ENCODE measurements around the gene SCART1. TPM values are rescaled to one million over a fixed set of nuclear protein-coding genes. Genes with fewer than 3 reads are reported as not detected.
A peak's percentile ranks its signal among the peaks of the same experiment; 100 is the strongest.
"Not testable (repeated sequence)": the region's sequence is repeated elsewhere in the genome, so short reads cannot be mapped to it uniquely, and the experiment has no call there.

The SCART1 gene
- total RNA-seq, 1 donor from 2014 or later = 0.77 TPM

- peaks cover 9% of the 10 kb centered on the region for H3K36me3 Mint-ChIP-seq (ENCODE audit: low read depth)
- no peak overlapping the region for H3K4me3 Mint-ChIP-seq
- intact Hi-C loops (cut with micrococcal nuclease) = no loop called here
- no peaks in the 10 kb centered on the region for H3K4me1 Mint-ChIP-seq
- H3K27ac Mint-ChIP-seq = no peak overlapping the region
- H3K9me3 Mint-ChIP-seq = no peaks in the 10 kb centered on the region
- H3K27me3 Mint-ChIP-seq = peaks cover 4% of the 10 kb centered on the region
- no peak for DNase-seq
Measured at GRCh38 chr10:133422223-133422806, 31.4 kb upstream of the SCART1 start.

- peaks cover 9% of the 10 kb centered on the region for H3K36me3 Mint-ChIP-seq (ENCODE audit: low read depth)
- intact Hi-C loops (cut with micrococcal nuclease) = no loop called here
- H3K27ac Mint-ChIP-seq = no peak overlapping the region
- peaks cover 4% of the 10 kb centered on the region for H3K27me3 Mint-ChIP-seq
- peak; percentile 57 for DNase-seq
- H3K4me3 Mint-ChIP-seq = peak overlapping the region; percentile 39
- no peaks in the 10 kb centered on the region for H3K4me1 Mint-ChIP-seq
- H3K9me3 Mint-ChIP-seq = no peaks in the 10 kb centered on the region
Measured at GRCh38 chr10:133422807-133423771, 30.7 kb upstream of the SCART1 start.

- intact Hi-C loops (cut with micrococcal nuclease); H3K36me3 Mint-ChIP-seq (ENCODE audit: low read depth); DNase-seq; H3K27ac Mint-ChIP-seq; H3K9me3 Mint-ChIP-seq; H3K4me1 Mint-ChIP-seq; H3K4me3 Mint-ChIP-seq; H3K27me3 Mint-ChIP-seq: not testable (repeated sequence)
Measured at GRCh38 chr10:133424102-133424501, 29.6 kb upstream of the SCART1 start.

GRCh38 chr10:133424601-133425000, 29.1 kb upstream of the SCART1 start, which contains the start of gene SPRN:
Gene SPRN (minus strand): TSS chr10:133424625. CDS start chr10:133423681, 944 bp downstream.
- Mint-ChIP-seq H3K27me3 (peaks cover 10% of the 10 kb centered on the region), H3K4me3 (peak within 1 kb of the TSS; percentile 39)
- H3K4me1 Mint-ChIP-seq; H3K27ac Mint-ChIP-seq; intact Hi-C loops (cut with micrococcal nuclease); H3K36me3 Mint-ChIP-seq (ENCODE audit: low read depth); H3K9me3 Mint-ChIP-seq; DNase-seq: not testable (repeated sequence)

- H3K36me3 Mint-ChIP-seq (ENCODE audit: low read depth); H3K4me1 Mint-ChIP-seq; H3K9me3 Mint-ChIP-seq; H3K4me3 Mint-ChIP-seq; H3K27me3 Mint-ChIP-seq; DNase-seq; H3K27ac Mint-ChIP-seq; intact Hi-C loops (cut with micrococcal nuclease): not testable (repeated sequence)
Measured at GRCh38 chr10:133429571-133429970, 24.2 kb upstream of the SCART1 start.

GRCh38 chr10:133431888-133432613, 21.7 kb upstream of the SCART1 start:
- intact Hi-C loops (cut with micrococcal nuclease); H3K27ac Mint-ChIP-seq; H3K9me3 Mint-ChIP-seq; DNase-seq; H3K4me1 Mint-ChIP-seq; H3K4me3 Mint-ChIP-seq; H3K36me3 Mint-ChIP-seq (ENCODE audit: low read depth): not testable (repeated sequence)
- H3K27me3 Mint-ChIP-seq = peaks cover 11% of the 10 kb centered on the region

- H3K27ac Mint-ChIP-seq = not testable (repeated sequence)
- peaks cover 15% of the 10 kb centered on the region for H3K27me3 Mint-ChIP-seq
Measured at GRCh38 chr10:133432789-133433188, 21.0 kb upstream of the SCART1 start.

GRCh38 chr10:133438711-133439273, 15.0 kb upstream of the SCART1 start:
- intact Hi-C loops (cut with micrococcal nuclease) = loop anchor here (2.0 kb wide), 1 partner anchor 82 kb away; no protein-coding TSS in a partner anchor
- Mint-ChIP-seq H3K9me3 (no peaks in the 10 kb centered on the region), H3K4me3 (no peak overlapping the region), H3K27me3 (peaks cover 9% of the 10 kb centered on the region), H3K4me1 (peaks cover 14% of the 10 kb centered on the region), H3K27ac (no peak overlapping the region), H3K36me3 (ENCODE audit: low read depth) (no peaks in the 10 kb centered on the region)
- peak; percentile 76 for DNase-seq

More at GRCh38 chr10:133432789-133433188, 21.0 kb upstream of the SCART1 start:
- DNase-seq; H3K36me3 Mint-ChIP-seq (ENCODE audit: low read depth); H3K4me3 Mint-ChIP-seq; intact Hi-C loops (cut with micrococcal nuclease); H3K4me1 Mint-ChIP-seq; H3K9me3 Mint-ChIP-seq: not testable (repeated sequence)

GRCh38 chr10:133439517-133440461, 14.0 kb upstream of the SCART1 start:
- intact Hi-C loops (cut with micrococcal nuclease) = loop anchor here (2.0 to 10.0 kb wide), 2 partner anchors 55 to 81 kb away; no protein-coding TSS in a partner anchor
- H3K27ac Mint-ChIP-seq = no peak overlapping the region
- peaks cover 14% of the 10 kb centered on the region for H3K4me1 Mint-ChIP-seq
- no peak overlapping the region for H3K4me3 Mint-ChIP-seq
- no peaks in the 10 kb centered on the region for H3K36me3 Mint-ChIP-seq (ENCODE audit: low read depth)
- H3K9me3 Mint-ChIP-seq = no peaks in the 10 kb centered on the region
- H3K27me3 Mint-ChIP-seq = peaks cover 9% of the 10 kb centered on the region
- DNase-seq = no peak

GRCh38 chr10:133440633-133441285, 13.0 kb upstream of the SCART1 start:
- intact Hi-C loops (cut with micrococcal nuclease) = loop anchor here (10.0 kb wide), 1 partner anchor 54 kb away; no protein-coding TSS in a partner anchor
- Mint-ChIP-seq H3K9me3 (no peaks in the 10 kb centered on the region), H3K27ac (no peak overlapping the region), H3K4me3 (no peak overlapping the region), H3K36me3 (ENCODE audit: low read depth) (peaks cover 3% of the 10 kb centered on the region), H3K27me3 (peaks cover 9% of the 10 kb centered on the region), H3K4me1 (peaks cover 14% of the 10 kb centered on the region)
- DNase-seq = no peak

- intact Hi-C loops (cut with micrococcal nuclease) = loop anchor here (10.0 kb wide), 1 partner anchor 53 kb away; no protein-coding TSS in a partner anchor
- not testable (repeated sequence) for DNase-seq; H3K27me3 Mint-ChIP-seq; H3K4me3 Mint-ChIP-seq; H3K36me3 Mint-ChIP-seq (ENCODE audit: low read depth); H3K27ac Mint-ChIP-seq; H3K9me3 Mint-ChIP-seq
- H3K4me1 Mint-ChIP-seq = peaks cover 14% of the 10 kb centered on the region
Measured at GRCh38 chr10:133441356-133441755, 12.4 kb upstream of the SCART1 start.

GRCh38 chr10:133441780-133442179, 12.0 kb upstream of the SCART1 start:
- Mint-ChIP-seq H3K36me3 (ENCODE audit: low read depth) (peaks cover 3% of the 10 kb centered on the region), H3K4me3 (no peak overlapping the region), H3K9me3 (peaks cover 3% of the 10 kb centered on the region), H3K27ac (no peak overlapping the region), H3K4me1 (peaks cover 14% of the 10 kb centered on the region), H3K27me3 (peaks cover 4% of the 10 kb centered on the region)
- intact Hi-C loops (cut with micrococcal nuclease) = loop anchor here (10.0 kb wide), 1 partner anchor 53 kb away; no protein-coding TSS in a partner anchor
- DNase-seq = peak; percentile 46
